Tibial nerve (tissue), 4 donors: Measurements from ENCODE around the gene DDX28.

Experiments used
- CTCF ChIP-seq, 5 experiments: fragments of 200-600 bp in 3 of 5; fragments of 450-650 bp in 2 of 5; sonication (generic) in 3 of 5; IDR thresholded peaks; one replicate each; pipeline ENCODE4 v1.5.1; 2016 to 2019; ENCODE audit warnings: antibody characterized with exemption in 5 of 5, mild to moderate bottlenecking in 3 of 5, moderate library complexity in 2 of 5
- EP300 ChIP-seq, 2 donors: sonication (generic); formaldehyde crosslinking; IDR thresholded peaks; one replicate each; pipeline ENCODE4 v1.6.1; 2017; ENCODE audit warnings: antibody characterized with exemption in 2 of 2, mild to moderate bottlenecking in 1 of 2
- POLR2A ChIP-seq, 2 donors: fragments of 450-650 bp; IDR thresholded peaks; one replicate each; pipeline ENCODE4 v1.6.1; 2017; ENCODE audit warnings: antibody characterized with exemption in 2 of 2, mild to moderate bottlenecking in 2 of 2, moderate library complexity in 2 of 2

- TF ChIP-seq CTCF (IDR thresholded peaks at IDR 0.05): no peak
- TF ChIP-seq POLR2A (IDR thresholded peaks at IDR 0.05): no peak
- TF ChIP-seq EP300 (IDR thresholded peaks at IDR 0.05): no peak
These were observed 17.8 kb downstream of the DDX28 start for GRCh38 chr16:68005211-68005610.
